HG03045 (cell line): ENCODE measurements around the gene CAPN1.

ENCODE experiments used
- ATAC-seq: cut with Tn5 transposase; IDR thresholded peaks from one replicate; pipeline ENCODE4 v1.9.1; 2021; ENCODE audit warnings: mild to moderate bottlenecking, moderate library complexity; ENCODE audit not compliant: unreplicated experiment

The CAPN1 gene

DNA sequence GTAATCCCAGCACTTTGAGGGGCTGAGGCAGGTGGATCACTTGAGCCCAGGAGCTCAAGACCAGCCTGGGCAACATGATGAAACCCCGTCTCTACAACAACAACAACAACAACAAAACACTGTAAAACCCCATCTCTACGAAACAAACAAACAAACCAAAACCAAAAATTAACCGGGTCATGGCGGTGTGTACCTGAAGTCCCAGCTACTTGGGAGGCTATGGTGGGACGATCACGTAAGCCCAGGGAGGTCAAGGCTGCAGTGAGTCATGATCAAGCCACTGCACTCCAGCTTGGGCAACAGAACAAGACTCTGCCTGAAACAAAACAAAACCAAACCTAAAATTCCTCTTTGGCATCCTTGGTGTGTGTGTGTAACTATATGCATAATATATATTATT, 73.0 kb downstream of the CAPN1 start:
- no peak for ATAC-seq

DNA sequence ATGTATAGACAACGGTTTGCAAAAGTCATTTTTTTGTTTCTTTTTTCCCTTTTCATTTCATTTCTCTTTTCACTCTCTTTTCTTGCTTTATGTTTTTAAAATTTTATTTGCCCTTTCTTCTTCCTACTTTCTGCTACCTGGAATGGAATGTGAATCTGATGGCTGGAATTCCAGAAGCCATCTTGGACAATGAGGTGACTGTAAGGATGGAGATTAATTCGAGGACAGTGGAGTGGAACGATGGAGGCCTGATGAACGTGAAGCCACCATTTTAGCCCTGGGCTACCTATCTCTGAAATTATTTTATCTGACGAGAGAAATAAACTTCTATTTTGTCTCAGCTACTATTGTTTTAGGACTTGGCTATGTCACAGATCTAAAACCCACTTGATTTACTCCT, 77.3 kb downstream of the CAPN1 start:
- ATAC-seq: no peak

DNA sequence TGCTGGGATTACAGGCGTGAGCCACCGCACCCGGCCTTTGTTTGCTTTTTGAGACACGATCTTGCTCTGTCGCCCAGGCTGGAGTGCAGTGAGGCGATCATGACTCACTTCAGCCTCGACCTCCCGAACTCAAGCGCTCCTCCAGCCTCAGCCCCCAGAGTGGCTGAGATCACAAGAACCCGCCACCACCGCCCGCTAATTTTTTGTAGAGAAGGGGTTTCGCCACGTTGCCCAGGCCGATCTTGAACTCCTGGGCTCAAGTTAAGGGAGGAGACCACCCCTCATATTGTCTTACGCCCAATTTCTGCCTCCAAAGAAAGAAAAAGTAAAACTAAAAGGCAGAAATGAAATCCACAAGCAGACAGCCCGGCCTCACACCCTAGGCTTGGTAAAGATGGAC, 78.6 kb downstream of the CAPN1 start:
- no peak for ATAC-seq

DNA sequence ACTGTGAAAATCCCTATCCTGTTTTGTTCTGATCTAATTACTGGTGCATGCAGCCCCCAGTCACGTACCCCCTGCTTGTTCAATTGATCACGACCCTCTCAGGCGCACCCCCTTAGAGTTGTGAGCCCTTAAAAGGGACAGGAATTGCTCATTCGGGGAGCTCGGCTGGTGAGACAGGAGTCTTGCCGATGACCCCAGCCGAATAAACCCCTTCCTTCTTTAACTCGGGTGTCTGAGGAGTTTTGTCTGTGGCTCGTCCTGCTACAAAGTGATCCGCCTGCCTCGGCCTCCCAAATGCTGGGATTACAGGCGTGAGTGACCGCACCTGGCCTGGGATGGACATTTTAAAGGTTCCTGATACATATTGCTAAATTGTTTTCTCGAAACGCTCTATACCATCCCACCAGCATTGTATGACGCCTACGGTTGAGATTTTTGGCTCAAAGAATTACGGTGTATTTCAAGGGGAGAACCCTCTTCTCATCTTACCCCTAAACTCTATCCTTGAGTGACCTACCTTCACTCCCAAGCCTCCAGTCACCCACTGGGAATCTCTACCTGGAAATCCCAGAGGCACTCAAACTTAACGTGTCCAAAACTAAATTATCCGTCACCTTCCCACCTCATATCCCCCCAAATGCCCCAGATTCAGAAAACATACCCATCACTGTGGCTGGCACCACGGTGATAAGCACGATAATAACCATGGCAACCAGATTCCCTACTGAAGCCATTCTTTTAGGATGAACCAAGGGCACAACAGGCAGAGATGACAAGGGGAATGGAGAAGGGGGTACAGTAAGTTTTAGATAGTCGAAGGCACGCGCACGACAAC, 79.2 kb downstream of the CAPN1 start:
- peak; percentile 5 for ATAC-seq
